NCI-H2196 (cell line): ENCODE data around the gene SLMAP.
"Not testable (repeated sequence)": the region's sequence is repeated elsewhere in the genome, so short reads cannot be mapped to it uniquely, and the experiment has no call there.

Experiments used
- DNase-seq: peaks from one replicate; lab custom pipeline; 2025; ENCODE audit not compliant: unreplicated experiment; lab: John Stamatoyannopoulos, UW

The SLMAP gene

GRCh38 chr3:57825116-57825515, 69.0 kb downstream of the SLMAP start:
- no peak for DNase-seq

- no peak for DNase-seq
Measured at GRCh38 chr3:57826245-57826951, 70.3 kb downstream of the SLMAP start.

GRCh38 chr3:57826952-57827723, 71.0 kb downstream of the SLMAP start:
- DNase-seq = no peak

- DNase-seq = no peak
Measured at GRCh38 chr3:57827757-57828156, 71.6 kb downstream of the SLMAP start.

GRCh38 chr3:57832486-57832885, 76.4 kb downstream of the SLMAP start:
- no peak for DNase-seq

- DNase-seq = no peak
Measured at GRCh38 chr3:57832900-57833313, 76.8 kb downstream of the SLMAP start.

GRCh38 chr3:57833763-57834162, 77.7 kb downstream of the SLMAP start:
- no peak for DNase-seq

- no peak for DNase-seq
Measured at GRCh38 chr3:57837686-57838085, 81.6 kb downstream of the SLMAP start.

- DNase-seq = no peak
Measured at GRCh38 chr3:57838627-57839026, 82.5 kb downstream of the SLMAP start.

GRCh38 chr3:57840473-57840872, 84.4 kb downstream of the SLMAP start:
- no peak for DNase-seq

- DNase-seq = no peak
Measured at GRCh38 chr3:57841818-57842217, 85.7 kb downstream of the SLMAP start.

GRCh38 chr3:57848177-57848738, 92.1 kb downstream of the SLMAP start:
- no peak for DNase-seq

GRCh38 chr3:57851304-57851703, 95.2 kb downstream of the SLMAP start:
- no peak for DNase-seq

- no peak for DNase-seq
Measured at GRCh38 chr3:57852896-57853295, 96.8 kb downstream of the SLMAP start.

GRCh38 chr3:57855281-57855680, 99.2 kb downstream of the SLMAP start:
- no peak for DNase-seq

- no peak for DNase-seq
Measured at GRCh38 chr3:57855943-57856342, 99.8 kb downstream of the SLMAP start.

- DNase-seq = no peak
Measured at GRCh38 chr3:57856675-57857074, 100.6 kb downstream of the SLMAP start.

- no peak for DNase-seq
Measured at GRCh38 chr3:57862894-57863293, 106.8 kb downstream of the SLMAP start.

GRCh38 chr3:57863380-57863779, 107.3 kb downstream of the SLMAP start:
- no peak for DNase-seq

GRCh38 chr3:57864853-57865252, 108.7 kb downstream of the SLMAP start:
- DNase-seq = no peak

GRCh38 chr3:57869110-57869509, 113.0 kb downstream of the SLMAP start:
- not testable (repeated sequence) for DNase-seq

- no peak for DNase-seq
Measured at GRCh38 chr3:57872606-57873005, 116.5 kb downstream of the SLMAP start.
